H9 (cell line): ENCODE data around the gene PACS1. TPM values are rescaled to one million over a fixed set of nuclear protein-coding genes. Genes with fewer than 3 reads are reported as not detected.

Experiments used
- DNase-seq: peaks from one replicate; pipeline ENCODE4 v3.0.0-alpha.2; 2017
- H2AFZ ChIP-seq: one replicate; pipeline ENCODE4 v1.6.1; 2013; ENCODE audit warnings: mild to moderate bottlenecking, low read length, control low read depth, moderate library complexity
- H2AK5ac ChIP-seq: 2 replicates; pipeline ENCODE4 v1.6.1; 2013; ENCODE audit warnings: low read length, control low read depth, mixed read lengths; ENCODE audit not compliant: insufficient read length
- H2BK120ac ChIP-seq: one replicate; pipeline ENCODE4 v1.6.1; 2013; ENCODE audit warnings: low read depth, mild to moderate bottlenecking, low read length, control low read depth, inconsistent platforms; ENCODE audit not compliant: poor library complexity, severe bottlenecking
- H2BK12ac ChIP-seq: 2 replicates; pipeline ENCODE4 v1.6.1; 2013; ENCODE audit warnings: low read length, control low read depth, mixed read lengths, low read depth; ENCODE audit not compliant: insufficient read length
- H2BK15ac ChIP-seq: 2 replicates; pipeline ENCODE4 v1.6.1; 2013; ENCODE audit warnings: low read depth, low read length, control low read depth
- H2BK20ac ChIP-seq: one replicate; pipeline ENCODE4 v1.6.1; 2013; ENCODE audit warnings: low read depth, mild to moderate bottlenecking, low read length, control low read depth, inconsistent platforms; ENCODE audit not compliant: poor library complexity, severe bottlenecking
- H2BK5ac ChIP-seq: 2 replicates; pipeline ENCODE4 v1.6.1; 2013; ENCODE audit warnings: low read length, control low read depth, mixed read lengths; ENCODE audit not compliant: insufficient read length
- H3K14ac ChIP-seq: 2 replicates; pipeline ENCODE4 v1.6.1; 2013; ENCODE audit warnings: low read length, control low read depth; ENCODE audit not compliant: insufficient read depth
- H3K18ac ChIP-seq: 2 replicates; pipeline ENCODE4 v1.6.1; 2013; ENCODE audit warnings: low read depth, mild to moderate bottlenecking, mixed read lengths, low read length, control low read depth; ENCODE audit not compliant: insufficient read length
- H3K23ac ChIP-seq: 2 replicates; pipeline ENCODE4 v1.6.1; 2013; ENCODE audit warnings: low read length, control low read depth, mixed read lengths, low read depth; ENCODE audit not compliant: insufficient read length
- H3K23me2 ChIP-seq: 2 replicates; pipeline ENCODE4 v1.6.1; 2013; ENCODE audit warnings: low read depth, mild to moderate bottlenecking, mixed read lengths, low read length, control low read depth; ENCODE audit not compliant: insufficient read length, poor library complexity, severe bottlenecking
- H3K27ac ChIP-seq: 2 replicates; pipeline ENCODE4 v1.5.1; 2013; ENCODE audit warnings: low read length, control low read depth, mixed read lengths, low read depth; ENCODE audit not compliant: insufficient read length
- H3K27me3 ChIP-seq: 2 replicates; pipeline ENCODE4 v1.6.1; 2013; ENCODE audit warnings: low read length, control low read depth, inconsistent platforms; ENCODE audit not compliant: insufficient read depth
- H3K4ac ChIP-seq: 2 replicates; pipeline ENCODE4 v1.6.1; 2013; ENCODE audit warnings: low read depth, mild to moderate bottlenecking, control low read depth, inconsistent platforms, low read length, moderate library complexity
- H3K4me1 ChIP-seq: 2 replicates; pipeline ENCODE4 v1.6.1; 2013; ENCODE audit warnings: low read length, control low read depth, inconsistent platforms; ENCODE audit not compliant: insufficient read depth
- H3K4me2 ChIP-seq: 2 replicates; pipeline ENCODE4 v1.6.1; 2013; ENCODE audit warnings: low read length, control low read depth, mixed read lengths; ENCODE audit not compliant: insufficient read length, insufficient read depth
- H3K56ac ChIP-seq: 2 replicates; pipeline ENCODE4 v1.6.1; 2013; ENCODE audit warnings: low read depth, mild to moderate bottlenecking, mixed read lengths, low read length, control low read depth; ENCODE audit not compliant: insufficient read length
- H3K79me1 ChIP-seq: 2 replicates; pipeline ENCODE4 v1.6.1; 2013; ENCODE audit warnings: low read depth, mild to moderate bottlenecking, moderate library complexity, low read length, control low read depth, inconsistent platforms; ENCODE audit not compliant: insufficient read depth, poor library complexity, severe bottlenecking
- H3K79me2 ChIP-seq: 2 replicates; pipeline ENCODE4 v1.6.1; 2013; ENCODE audit warnings: low read length, control low read depth, inconsistent platforms; ENCODE audit not compliant: insufficient read depth
- H3K9ac ChIP-seq: 2 replicates; pipeline ENCODE4 v1.6.1; 2013; ENCODE audit warnings: low read length, control low read depth, mixed read lengths; ENCODE audit not compliant: insufficient read length; ENCODE audit errors: extremely low read depth
- H3K9me3 ChIP-seq: one replicate; pipeline ENCODE4 v1.6.1; 2013; ENCODE audit warnings: low read depth, low read length, inconsistent platforms; ENCODE audit not compliant: control insufficient read depth
- H3T11ph ChIP-seq: one replicate; pipeline ENCODE4 v1.6.1; 2013; ENCODE audit warnings: mild to moderate bottlenecking, low read length, control low read depth, inconsistent platforms
- H4K20me1 ChIP-seq: one replicate; pipeline ENCODE4 v1.6.1; 2013; ENCODE audit not compliant: control insufficient read depth, insufficient read length, insufficient read depth
- H4K5ac ChIP-seq: 2 replicates; pipeline ENCODE4 v1.6.1; 2013; ENCODE audit warnings: low read depth, mild to moderate bottlenecking, mixed read lengths, low read length, control low read depth; ENCODE audit not compliant: insufficient read length
- H4K8ac ChIP-seq: replicated peaks from 2 replicates; pipeline ENCODE4 v1.6.1; 2013; ENCODE audit warnings: low read length, control low read depth, mixed read lengths, low read depth; ENCODE audit not compliant: insufficient read length
- H4K91ac ChIP-seq: 2 replicates; pipeline ENCODE4 v1.6.1; 2013; ENCODE audit warnings: low read depth, mild to moderate bottlenecking, moderate library complexity, mixed read lengths, low read length, control low read depth; ENCODE audit not compliant: insufficient read length
- H3K27ac Mint-ChIP-seq, 3 experiments: 2 replicates in 2 of 3; 3 replicates in 1 of 3; pipeline ENCODE4 v1.8.0; 2020 to 2021; ENCODE audit warnings: mixed read lengths in 3 of 3, mild to moderate bottlenecking in 1 of 3, moderate library complexity in 1 of 3
- H3K27me3 Mint-ChIP-seq: 2 replicates; pipeline ENCODE4 v1.8.0; 2021; ENCODE audit warnings: low read depth, mild to moderate bottlenecking, moderate library complexity, mixed read lengths
- H3K36me3 Mint-ChIP-seq, 3 experiments: 2 replicates in 2 of 3; 3 replicates in 1 of 3; pipeline ENCODE4 v1.8.0; 2020 to 2021; ENCODE audit warnings: low read depth in 3 of 3, mixed read lengths in 3 of 3; ENCODE audit not compliant: insufficient read depth in 1 of 3
- H3K4me1 Mint-ChIP-seq, 2 experiments: 2 replicates each; pipeline ENCODE4 v1.8.0; 2020; ENCODE audit warnings: mixed read lengths in 2 of 2
- H3K4me3 Mint-ChIP-seq, 2 experiments: 2 replicates in 1 of 2; 3 replicates in 1 of 2; pipeline ENCODE4 v1.8.0; 2020 to 2021; ENCODE audit warnings: mild to moderate bottlenecking in 2 of 2, mixed read lengths in 2 of 2, moderate library complexity in 1 of 2
- H3K9me3 Mint-ChIP-seq, 2 experiments: 2 replicates in 1 of 2; 3 replicates in 1 of 2; pipeline ENCODE4 v1.8.0; 2020; ENCODE audit warnings: mild to moderate bottlenecking in 2 of 2, mixed read lengths in 2 of 2, moderate library complexity in 1 of 2
- CTCF ChIP-seq: fragments of 200-600 bp; sonication (generic); conservative IDR thresholded peaks from 3 replicates; pipeline ENCODE4 v1.8.0; 2021; ENCODE audit warnings: antibody characterized with exemption, mild to moderate bottlenecking
- WGBS: extraction: QIAGEN DNeasy Blood & Tissue Kit; methylation state at CpG from one replicate; pipeline ENCODE4 v1.1.7; 2013; ENCODE audit warnings: missing lambda C conversion rate, low lambda C conversion rate, mixed read lengths; ENCODE audit not compliant: insufficient read length; ENCODE audit errors: extremely low coverage; 5-methylcytosine and 5-hydroxymethylcytosine counted together
- total RNA-seq: library from RNA; stranded (reverse); gene quantifications from 2 replicates; pipeline ENCODE4 v1.2.1, GENCODE V29; 2021

Gene PACS1
- total RNA-seq, 1 experiment from 2014 or later, result 35.5 TPM

GRCh38 chr11:66136752-66137123, 66.7 kb downstream of the PACS1 start:
- Histone ChIP-seq H3K9me3 (no peaks in the 10 kb centered on the region), H4K20me1 (no peaks in the 10 kb centered on the region), H3K4me2 (no peak overlapping the region), H2BK15ac (no peak overlapping the region), H3K23ac (no peak overlapping the region), H2BK20ac (no peak overlapping the region), H3K23me2 (no peaks in the 10 kb centered on the region), H3K18ac (no peak overlapping the region), H3K4me1 (0 out of 2 replicates have a peak, but pooled peaks cover 2% of the 10 kb centered on the region), H4K8ac (no peak overlapping the region), H2AK5ac (no peak overlapping the region), H3K27ac (no peak overlapping the region), H2AFZ (no peak overlapping the region), H3K79me1 (no peaks in the 10 kb centered on the region), H3K27me3 (no peaks in the 10 kb centered on the region), H2BK5ac (no peak overlapping the region), H2BK120ac (no peak overlapping the region), H3K79me2 (no peaks in the 10 kb centered on the region), H3K4ac (no peak overlapping the region), H4K91ac (no peak overlapping the region), H4K5ac (no peak overlapping the region), H3K56ac (no peak overlapping the region), H3K9ac (no peak overlapping the region), H2BK12ac (no peak overlapping the region), H3K14ac (no peak overlapping the region), H3T11ph (no peak overlapping the region)
- no CpG with 5 or more reads among the region's 5 CpGs for WGBS
- Mint-ChIP-seq H3K4me3 (no peak overlapping the region), H3K27me3 (no peaks in the 10 kb centered on the region), H3K9me3 (no peaks in the 10 kb centered on the region), H3K27ac (no peak overlapping the region; a peak in 2 of 7 replicates), H3K4me1 (peaks cover 0 to 12% of the 10 kb centered on the region in 2 experiments; a peak in 2 of 4 replicates), H3K36me3 (no peaks in the 10 kb centered on the region)
- TF ChIP-seq CTCF, result no peak
- DNase-seq, result no peak
